CD4-positive, alpha-beta T cell (primary cell): ENCODE measurements around the gene SCO2. TPM values are rescaled to one million over a fixed set of nuclear protein-coding genes. Genes with fewer than 3 reads are reported as not detected.

Experiments
- ATAC-seq: fragments of 200-7000 bp; cut with Tn5 transposase; one replicate; pipeline ENCODE4 v1.10.0; 2022; ENCODE audit warnings: mild to moderate bottlenecking; ENCODE audit not compliant: poor library complexity
- CTCF ChIA-PET: fragments of 350-600 bp; sonication (Branson Sonifier 250); formaldehyde crosslinking; loops from one replicate; lab custom pipeline; 2021; ENCODE audit warnings: antibody characterized with exemption, inconsistent platforms; lab: Charles Lee
- POLR2A ChIA-PET: fragments of 350-600 bp; sonication (Branson Sonifier 250); formaldehyde crosslinking; loops from one replicate; lab custom pipeline; 2021; ENCODE audit warnings: antibody characterized with exemption, inconsistent platforms; lab: Charles Lee
- DNase-seq, 14 experiments: peaks; one replicate each; pipeline ENCODE4 v3.0.0-alpha.2; 2013 to 2020; ENCODE audit warnings: mixed read lengths in 2 of 14
- H3K27ac ChIP-seq, 2 donors: one replicate each; pipeline versions ENCODE4 v1.5.1 to v1.7.0; 2013; ENCODE audit warnings: low read length in 2 of 2, low read depth in 1 of 2, mild to moderate bottlenecking in 1 of 2
- H3K27me3 ChIP-seq, 2 experiments: 1 replicate in 1 of 2; 2 replicates in 1 of 2; pipeline versions ENCODE4 v1.6.1 to v1.7.0; 2013; ENCODE audit warnings: low read length in 2 of 2, control low read depth in 1 of 2, mild to moderate bottlenecking in 1 of 2, moderate library complexity in 1 of 2; ENCODE audit not compliant: insufficient read depth in 2 of 2, control insufficient read depth in 1 of 2
- H3K36me3 ChIP-seq: one replicate; pipeline ENCODE4 v1.6.1; 2013; ENCODE audit warnings: low read length, control low read depth; ENCODE audit not compliant: insufficient read depth
- H3K4me1 ChIP-seq: one replicate; pipeline ENCODE4 v1.6.1; 2013; ENCODE audit warnings: low read length, control low read depth; ENCODE audit not compliant: insufficient read depth
- H3K4me3 ChIP-seq: one replicate; pipeline ENCODE4 v1.5.1; 2013; ENCODE audit warnings: mild to moderate bottlenecking, low read length, moderate library complexity
- H3K9me3 ChIP-seq, 2 experiments: 1 replicate in 1 of 2; 2 replicates in 1 of 2; pipeline versions ENCODE4 v1.6.1 to v1.7.0; 2013; ENCODE audit warnings: low read length in 2 of 2, mild to moderate bottlenecking in 2 of 2, control low read depth in 1 of 2, moderate library complexity in 1 of 2; ENCODE audit not compliant: control insufficient read depth in 1 of 2, insufficient read depth in 1 of 2
- H3K27ac Mint-ChIP-seq: one replicate; pipeline ENCODE4 v1.8.0; 2020; ENCODE audit warnings: mixed read lengths
- H3K27me3 Mint-ChIP-seq: one replicate; pipeline ENCODE4 v1.8.0; 2021; ENCODE audit warnings: mixed read lengths
- H3K36me3 Mint-ChIP-seq: one replicate; pipeline ENCODE4 v1.8.0; 2021; ENCODE audit warnings: low read depth, mixed read lengths
- H3K4me1 Mint-ChIP-seq: one replicate; pipeline ENCODE4 v1.8.0; 2021; ENCODE audit warnings: low read depth, mixed read lengths
- H3K4me3 Mint-ChIP-seq: one replicate; pipeline ENCODE4 v1.8.0; 2020; ENCODE audit warnings: mild to moderate bottlenecking, mixed read lengths
- H3K9me3 Mint-ChIP-seq: one replicate; pipeline ENCODE4 v1.8.0; 2020; ENCODE audit warnings: mixed read lengths
- CTCF ChIP-seq: fragments of 200-600 bp; IDR thresholded peaks from one replicate; pipeline ENCODE4 v1.8.0; 2022; ENCODE audit warnings: antibody characterized with exemption, mild to moderate bottlenecking
- intact Hi-C, 2 experiments: fragments of 100-400 bp; cut with DNase I in 1 of 2; cut with micrococcal nuclease in 1 of 2; formaldehyde crosslinking; loops; one replicate each; pipeline versions ENCODE4 v1.15.1 to v1.9.0; 2023 to 2025; cut with DNase I, micrococcal nuclease
- total RNA-seq, 174 experiments: library from RNA in 2 of 174; stranded (reverse) in 2 of 174; gene quantifications; one replicate each; pipeline ENCODE4 v1.2.3 and lab custom pipeline; 2021 to 2026

SCO2 gene
- total RNA-seq, 2 experiments from 2014 or later = 0.61 to 5.6 TPM

GRCh38 chr22:50473855-50474671 lies 51.3 kb downstream of the SCO2 start:
- Histone ChIP-seq H3K9me3 (no peaks in the 10 kb centered on the region), H3K27me3 (no peaks in the 10 kb centered on the region), H3K27ac (peak overlapping the region; percentile 40 to 94), H3K4me1 (peaks cover 59% of the 10 kb centered on the region), H3K4me3 (peak overlapping the region; percentile 80), H3K36me3 (peaks cover 12% of the 10 kb centered on the region)
- no peaks in the 10 kb centered on the region for H3K9me3 Mint-ChIP-seq
- H3K4me1 Mint-ChIP-seq = peaks cover 53% of the 10 kb centered on the region
- peaks cover 21% of the 10 kb centered on the region for H3K36me3 Mint-ChIP-seq
- no peak for TF ChIP-seq CTCF
- intact Hi-C loops = loop anchor here in 1 of 2 experiments (5.0 kb wide), 2 partner anchors 33 to 53 kb away; partner anchors contain the start of genes LMF2, NCAPH2 and SCO2
- DNase-seq (peak in 5 of 14 experiments; percentile 19 to 47 (median 46)), ATAC-seq (no peak)
- peak overlapping the region; percentile 94 for H3K27ac Mint-ChIP-seq
- CTCF ChIA-PET = interaction anchor here (1.0 to 2.0 kb wide), 7 partner anchors 24 to 222 kb away, joined by 3 to 16 read pairs (median 4); partner anchors contain the start of genes KLHDC7B, LMF2, NCAPH2 and SCO2
- peak overlapping the region; percentile 92 for H3K4me3 Mint-ChIP-seq
- H3K27me3 Mint-ChIP-seq = no peaks in the 10 kb centered on the region
- POLR2A ChIA-PET = interaction anchor here (1.0 to 2.7 kb wide), 3 partner anchors 34 to 148 kb away, joined by 4 to 11 read pairs (median 9); partner anchors contain the start of genes LMF2, NCAPH2 and SCO2

Other genes with a start within 250 kb of the SCO2 start
- 1 to 10 TPM; 2.8 to 3.9 TPM for gene PLXNB2, start 218.0 kb downstream of the SCO2 start, total RNA-seq
- gene DENND6B, start 198.6 kb downstream of the SCO2 start, total RNA-seq = 1 to 10 TPM; 1.8 to 1.9 TPM
- 10 to 100 TPM; 47.1 to 48.0 TPM for gene PPP6R2, start 182.3 kb downstream of the SCO2 start, total RNA-seq
- gene SBF1, start 50.6 kb downstream of the SCO2 start, total RNA-seq = 100 to 1,000 TPM; 220 to 227 TPM
- gene ADM2, start 44.1 kb downstream of the SCO2 start, total RNA-seq = 1 to 10 TPM; 1.1 to 1.6 TPM
- not detected for gene MIOX, start 38.7 kb downstream of the SCO2 start, total RNA-seq
- gene LMF2, start 17.9 kb downstream of the SCO2 start, total RNA-seq = 100 to 1,000 TPM; 107 to 114 TPM
- 100 to 1,000 TPM; 184 to 185 TPM for gene NCAPH2, start 17.4 kb downstream of the SCO2 start, total RNA-seq
- gene TYMP, start 4.4 kb upstream of the SCO2 start, total RNA-seq = 10 to 100 TPM in 1 of 2 experiments, 1 to 10 TPM in 1; 9.9 to 10.0 TPM
- gene KLHDC7B, start 20.3 kb upstream of the SCO2 start, total RNA-seq = 1 to 10 TPM; 2.3 TPM
- gene SYCE3, start 37.3 kb upstream of the SCO2 start, total RNA-seq = not detected
- 10 to 100 TPM; 59.1 to 68.3 TPM for gene CPT1B, start 52.8 kb upstream of the SCO2 start, total RNA-seq
- 100 to 1,000 TPM; 152 to 156 TPM for gene CHKB, start 57.3 kb upstream of the SCO2 start, total RNA-seq
- gene MAPK8IP2, start 75.2 kb upstream of the SCO2 start, total RNA-seq = under 1 TPM; 0.31 to 0.52 TPM
- 10 to 100 TPM; 52.3 to 54.4 TPM for gene ARSA, start 102.6 kb upstream of the SCO2 start, total RNA-seq
- gene SHANK3, start 147.2 kb upstream of the SCO2 start, total RNA-seq = not detected
- not detected for gene ACR, start 212.6 kb upstream of the SCO2 start, total RNA-seq